Kasumi-1 (cell line): Measurements from ENCODE around the gene SMTNL1.

Experiments used
- DNase-seq, 2 experiments: peaks; one replicate each; lab custom pipeline; 2025; lab: John Stamatoyannopoulos, UW

SMTNL1 gene

GRCh38 chr11:57597461-57597915, 60.1 kb downstream of the SMTNL1 start, which contains the start of gene SERPING1:
Gene SERPING1, plus strand, starts transcription at chr11:57597685. Its CDS starts 586 bp downstream, at chr11:57598271.
- DNase-seq = no peak

GRCh38 chr11:57597916-57598830, 60.8 kb downstream of the SMTNL1 start:
- DNase-seq = no peak

GRCh38 chr11:57598831-57599155, 61.4 kb downstream of the SMTNL1 start:
- DNase-seq = no peak

- no peak for DNase-seq
Observed at GRCh38 chr11:57599381-57599780, 62.0 kb downstream of the SMTNL1 start.
